PC-3 (cell line): ENCODE data around the gene HINFP. TPM values are rescaled to one million over a fixed set of nuclear protein-coding genes. Genes with fewer than 3 reads are reported as not detected.
"Not testable (repeated sequence)": the region's sequence is repeated elsewhere in the genome, so short reads cannot be mapped to it uniquely, and the experiment has no call there.

Experiments used
- ATAC-seq: fragments of 200-7000 bp; cut with Tn5 transposase; 2 replicates; pipeline ENCODE4 v1.9.1; 2020; ENCODE audit warnings: mild to moderate bottlenecking, moderate library complexity
- BruUV-seq: library from RNA; stranded (reverse); fragments of 400-500 nt; replicated peaks from 2 replicates; lab custom pipeline; 2021; lab: Mats Ljungman, UMichigan
- CTCF ChIA-PET: fragments of 300-600 bp; sonication (Branson Sonifier 250); formaldehyde crosslinking; loops from one replicate; lab custom pipeline; 2022; ENCODE audit warnings: antibody characterized with exemption; lab: Charles Lee
- POLR2A ChIA-PET: fragments of 300-600 bp; sonication (Branson Sonifier 250); formaldehyde crosslinking; loops from one replicate; lab custom pipeline; 2022; ENCODE audit warnings: antibody characterized with exemption; ENCODE audit not compliant: unreplicated experiment; lab: Charles Lee
- DNase-seq: peaks from one replicate; pipeline ENCODE4 v3.0.0-alpha.2; 2015
- H2AFZ ChIP-seq: fragments of 300-600 bp; sonication (generic); 2 replicates; pipeline ENCODE4 v1.6.0; 2016; ENCODE audit warnings: antibody characterized with exemption, low read length
- H3F3A ChIP-seq: fragments of 300-600 bp; sonication (generic); one replicate; pipeline ENCODE4 v1.6.0; 2017; ENCODE audit warnings: antibody characterized with exemption, low read length, control low read depth, mild to moderate bottlenecking; ENCODE audit not compliant: unreplicated experiment
- H3K27ac ChIP-seq: fragments of 300-600 bp; sonication (generic); 2 replicates; pipeline ENCODE4 v1.5.1; 2016; ENCODE audit warnings: mild to moderate bottlenecking, low read length
- H3K27me3 ChIP-seq: fragments of 300-600 bp; sonication (generic); 2 replicates; pipeline ENCODE4 v1.6.1; 2016; ENCODE audit warnings: low read length, mixed read lengths
- H3K36me3 ChIP-seq: fragments of 300-600 bp; sonication (generic); 2 replicates; pipeline ENCODE4 v1.6.1; 2016; ENCODE audit warnings: low read depth, mixed run types, low read length, mixed read lengths
- H3K4me1 ChIP-seq: fragments of 300-600 bp; sonication (generic); 2 replicates; pipeline ENCODE4 v1.5.1; 2016; ENCODE audit warnings: low read length; ENCODE audit not compliant: insufficient read depth
- H3K4me2 ChIP-seq: fragments of 300-600 bp; sonication (generic); 2 replicates; pipeline ENCODE4 v1.6.0; 2016; ENCODE audit warnings: low read length
- H3K4me3 ChIP-seq: fragments of 300-600 bp; sonication (generic); 2 replicates; pipeline ENCODE4 v1.5.1; 2016; ENCODE audit warnings: mild to moderate bottlenecking, low read length, mixed read lengths
- H3K79me2 ChIP-seq: fragments of 300-600 bp; sonication (generic); 2 replicates; pipeline ENCODE4 v1.6.1; 2017; ENCODE audit warnings: low read length, mixed read lengths
- H3K9ac ChIP-seq: fragments of 300-600 bp; sonication (generic); 2 replicates; pipeline ENCODE4 v1.6.0; 2016; ENCODE audit warnings: mild to moderate bottlenecking, low read length
- H3K9me2 ChIP-seq: fragments of 300-600 bp; sonication (generic); replicated peaks from 2 replicates; pipeline ENCODE4 v1.6.1; 2016; ENCODE audit warnings: mixed run types, low read length, mixed read lengths
- H3K9me3 ChIP-seq: fragments of 300-600 bp; sonication (generic); 2 replicates; pipeline ENCODE4 v1.6.1; 2016; ENCODE audit warnings: low read length, mixed read lengths
- H4K20me1 ChIP-seq: fragments of 300-600 bp; sonication (generic); 2 replicates; pipeline ENCODE4 v1.6.1; 2016; ENCODE audit warnings: low read length, mixed read lengths
- CTCF ChIP-seq: fragments of 300-600 bp; sonication (generic); conservative IDR thresholded peaks from 2 replicates; pipeline ENCODE4 v1.5.1; 2017; ENCODE audit warnings: antibody characterized with exemption, low read depth, mild to moderate bottlenecking, low read length
- EZH2 ChIP-seq: fragments of 300-600 bp; sonication (generic); IDR thresholded peaks from one replicate; pipeline ENCODE4 v1.6.1; 2017; ENCODE audit warnings: antibody characterized with exemption, mild to moderate bottlenecking, low read length; ENCODE audit not compliant: unreplicated experiment
- EZH2phosphoT487 ChIP-seq: fragments of 300-600 bp; sonication (generic); IDR thresholded peaks from 2 replicates; pipeline ENCODE4 v1.6.1; 2018; ENCODE audit warnings: mild to moderate bottlenecking, antibody characterized with exemption, low read length, borderline replicate concordance
- intact Hi-C: fragments of 100-400 bp; cut with micrococcal nuclease; formaldehyde crosslinking; loops from 2 replicates; pipeline ENCODE4 v1.9.0; 2023
- total RNA-seq: library from RNA; depleted of rRNA; stranded (reverse); fragments of >200 nt; gene quantifications from 2 replicates; pipeline ENCODE4 v1.2.3, GENCODE V29; 2014; rRNA removed

Gene HINFP
- total RNA-seq, 1 experiment from 2014 or later, result 24.7 TPM

- BruUV-seq, result no TSS peak
- ChIA-PET POLR2A (no interaction called here), CTCF (no interaction called here)
- Histone ChIP-seq H3K27ac (no peak overlapping the region), H3K9me2 (no peaks in the 10 kb centered on the region), H3K27me3 (no peaks in the 10 kb centered on the region), H3K9ac (no peak overlapping the region), H3K4me1 (no peaks in the 10 kb centered on the region), H3K79me2 (no peaks in the 10 kb centered on the region), H2AFZ (no peak overlapping the region), H3F3A (no peaks in the 10 kb centered on the region), H3K4me2 (no peak overlapping the region), H4K20me1 (no peaks in the 10 kb centered on the region), H3K4me3 (no peak overlapping the region), H3K36me3 (no peaks in the 10 kb centered on the region), H3K9me3 (no peaks in the 10 kb centered on the region)
- TF ChIP-seq EZH2phosphoT487, result no peak
- TF ChIP-seq EZH2, result no peak
- TF ChIP-seq CTCF, result no peak
- intact Hi-C loops, result no loop called here
- no peak for ATAC-seq
- no peak for DNase-seq
These were observed 60.5 kb downstream of the HINFP start for GRCh38 chr11:119181677-119182412.

GRCh38 chr11:119184399-119184798 is 63.0 kb downstream of the HINFP start:
- H3F3A ChIP-seq, ATAC-seq, CTCF ChIA-PET, H3K4me3 ChIP-seq, H3K36me3 ChIP-seq, H3K79me2 ChIP-seq, H2AFZ ChIP-seq, H3K9ac ChIP-seq, intact Hi-C loops, H3K4me2 ChIP-seq, H3K4me1 ChIP-seq, BruUV-seq, H3K9me2 ChIP-seq, H3K9me3 ChIP-seq, DNase-seq, H3K27me3 ChIP-seq, H3K27ac ChIP-seq, H4K20me1 ChIP-seq, POLR2A ChIA-PET: not testable (repeated sequence)

Other genes starting within 250 kb of the HINFP start
- not detected in 2 replicates for gene CXCR5, start 237.7 kb upstream of the HINFP start, total RNA-seq
- gene BCL9L, start 195.7 kb upstream of the HINFP start, total RNA-seq, result 49.7 and 68.2 TPM in 2 replicates
- gene UPK2, start 165.3 kb upstream of the HINFP start, total RNA-seq, result 0.44 TPM in 1 of 2 replicates, not detected in the other
- gene FOXR1, start 149.8 kb upstream of the HINFP start, total RNA-seq, result not detected in 2 replicates
- gene CENATAC, start 123.4 kb upstream of the HINFP start, total RNA-seq, result 83.5 and 88.0 TPM in 2 replicates
- gene RPS25, start 103.2 kb upstream of the HINFP start, total RNA-seq, result 813 and 931 TPM in 2 replicates
- 129 and 150 TPM in 2 replicates for gene TRAPPC4, start 102.8 kb upstream of the HINFP start, total RNA-seq
- gene SLC37A4, start 90.7 kb upstream of the HINFP start, total RNA-seq, result 31.4 and 35.4 TPM in 2 replicates
- 168 and 208 TPM in 2 replicates for gene HYOU1, start 64.4 kb upstream of the HINFP start, total RNA-seq
- 48.3 and 48.7 TPM in 2 replicates for gene VPS11, start 53.8 kb upstream of the HINFP start, total RNA-seq
- gene HMBS, start 36.7 kb upstream of the HINFP start, total RNA-seq, result 9.3 and 22.5 TPM in 2 replicates
- gene DPAGT1, start 19.7 kb upstream of the HINFP start, total RNA-seq, result 68.0 and 82.4 TPM in 2 replicates
- gene C2CD2L, start 14.2 kb upstream of the HINFP start, total RNA-seq, result 16.8 and 17.2 TPM in 2 replicates
- gene ABCG4, start 27.5 kb downstream of the HINFP start, total RNA-seq, result 0.15 and 0.63 TPM in 2 replicates
- 16.8 and 17.2 TPM in 2 replicates for gene NLRX1, start 47.1 kb downstream of the HINFP start, total RNA-seq
- gene NHERF4, start 63.9 kb downstream of the HINFP start, total RNA-seq, result 0.87 TPM in 1 of 2 replicates, not detected in the other
- gene CBL, start 84.8 kb downstream of the HINFP start, total RNA-seq, result 11.4 and 15.3 TPM in 2 replicates
- gene MCAM, start 195.6 kb downstream of the HINFP start, total RNA-seq, result 124 and 162 TPM in 2 replicates
- 22.9 and 34.5 TPM in 2 replicates for gene RNF26, start 212.9 kb downstream of the HINFP start, total RNA-seq
- 2.0 and 2.6 TPM in 2 replicates for gene C1QTNF5, start 219.3 kb downstream of the HINFP start, total RNA-seq
- not detected in 2 replicates for gene MFRP, start 225.1 kb downstream of the HINFP start, total RNA-seq